Caco-2 (cell line): ENCODE results near the gene CCNI. TPM values are rescaled to one million over a fixed set of nuclear protein-coding genes. Genes with fewer than 3 reads are reported as not detected.

ENCODE experiments used
- BruUV-seq: library from RNA; stranded (reverse); fragments of 400-500 nt; replicated peaks from 2 replicates; lab custom pipeline; 2021; lab: Mats Ljungman, UMichigan
- CTCF ChIA-PET: fragments of 300-600 bp; sonication (Branson Sonifier 250); formaldehyde crosslinking; loops from one replicate; lab custom pipeline; 2022; ENCODE audit warnings: antibody characterized with exemption; lab: Charles Lee
- POLR2A ChIA-PET: fragments of 300-600 bp; sonication (Branson Sonifier 250); formaldehyde crosslinking; loops from one replicate; lab custom pipeline; 2022; ENCODE audit warnings: antibody characterized with exemption; lab: Charles Lee
- DNase-seq, 2 experiments: peaks; one replicate each; pipeline versions ENCODE4 v3.0.0 to v3.0.0-alpha.2; 2020 to 2022
- H3K27me3 ChIP-seq: replicated peaks from 2 replicates; pipeline ENCODE4 v1.6.0; 2011; ENCODE audit warnings: low read length; ENCODE audit not compliant: control insufficient read depth, insufficient read depth
- H3K36me3 ChIP-seq: 2 replicates; pipeline ENCODE4 v1.5.1; 2011; ENCODE audit warnings: low read length; ENCODE audit not compliant: control insufficient read depth, insufficient read depth
- H3K4me1 ChIP-seq: fragments of 250-450 bp; sonication (Bioruptor Pico); 2 replicates; pipeline ENCODE4 v1.5.1; 2020; ENCODE audit warnings: mild to moderate bottlenecking
- H3K4me3 ChIP-seq: 2 replicates; pipeline ENCODE4 v1.5.1; 2011; ENCODE audit warnings: low read depth, mild to moderate bottlenecking, control low read depth, low read length
- H3K9me3 ChIP-seq: fragments of 250-450 bp; sonication (Bioruptor Pico); 2 replicates; pipeline ENCODE4 v1.5.1; 2020; ENCODE audit warnings: mild to moderate bottlenecking, moderate library complexity
- H3K27ac Mint-ChIP-seq: one replicate; pipeline ENCODE4 v1.8.0; 2022; ENCODE audit warnings: mixed read lengths; ENCODE audit not compliant: unreplicated experiment
- H3K27me3 Mint-ChIP-seq: one replicate; pipeline ENCODE4 v1.8.0; 2022; ENCODE audit warnings: mixed read lengths; ENCODE audit not compliant: insufficient read depth, unreplicated experiment
- H3K36me3 Mint-ChIP-seq: one replicate; pipeline ENCODE4 v1.8.0; 2022; ENCODE audit warnings: mild to moderate bottlenecking, mixed read lengths; ENCODE audit not compliant: insufficient read depth, unreplicated experiment
- H3K4me1 Mint-ChIP-seq: one replicate; pipeline ENCODE4 v1.8.0; 2022; ENCODE audit warnings: low read depth, mixed read lengths; ENCODE audit not compliant: unreplicated experiment
- H3K4me3 Mint-ChIP-seq: one replicate; pipeline ENCODE4 v1.8.0; 2022; ENCODE audit warnings: mild to moderate bottlenecking, moderate library complexity, mixed read lengths; ENCODE audit not compliant: unreplicated experiment
- H3K9me3 Mint-ChIP-seq: one replicate; pipeline ENCODE4 v1.8.0; 2022; ENCODE audit warnings: mixed read lengths; ENCODE audit not compliant: unreplicated experiment
- CTCF ChIP-seq, 2 experiments: fragments of 200-600 bp in 1 of 2; IDR thresholded peaks; 1 replicate in 1 of 2; 2 replicates in 1 of 2; pipeline versions ENCODE4 v1.5.1 to v1.8.0; 2011 to 2022; ENCODE audit warnings: antibody characterized with exemption in 1 of 2, control low read depth in 1 of 2, inconsistent platforms in 1 of 2, low read depth in 1 of 2, low read length in 1 of 2, mild to moderate bottlenecking in 1 of 2, moderate library complexity in 1 of 2; ENCODE audit not compliant: insufficient read depth in 1 of 2, severe bottlenecking in 1 of 2, unreplicated experiment in 1 of 2
- intact Hi-C: fragments of 100-400 bp; cut with micrococcal nuclease; formaldehyde crosslinking; loops from one replicate; pipeline ENCODE4 v1.10.0; 2022; ENCODE audit not compliant: unreplicated experiment
- total RNA-seq: library from RNA; stranded (reverse); gene quantifications from 2 replicates; pipeline ENCODE4 v1.2.3, GENCODE V29; 2022

The CCNI gene
- total RNA-seq, 1 experiment from 2014 or later = 164 TPM

DNA sequence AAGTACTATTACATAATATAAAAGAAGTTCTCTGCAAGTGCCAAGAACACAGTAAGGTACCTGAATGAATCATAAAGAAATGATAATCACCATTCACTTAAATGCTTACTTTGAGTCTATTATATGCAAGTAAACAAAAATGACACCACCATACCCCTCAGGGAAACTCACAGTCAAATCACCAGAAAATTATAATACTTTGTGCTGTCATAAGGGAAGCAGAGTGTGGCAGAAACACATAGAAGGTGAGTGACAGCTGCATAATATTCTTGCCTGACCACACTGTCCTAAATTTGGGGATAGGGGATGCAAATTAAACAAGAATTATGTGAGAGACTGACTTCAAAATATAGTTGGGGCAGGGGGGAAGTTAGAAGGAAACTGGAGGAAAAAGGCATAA lies 12.9 kb downstream of the CCNI start:
- peaks cover 30% of the 10 kb centered on the region for H3K36me3 Mint-ChIP-seq
- Histone ChIP-seq H3K4me3 (no peak overlapping the region), H3K9me3 (no peaks in the 10 kb centered on the region), H3K36me3 (no peaks in the 10 kb centered on the region; the same call in 1 of the 2 replicates), H3K27me3 (no peaks in the 10 kb centered on the region), H3K4me1 (no peaks in the 10 kb centered on the region)
- no peaks in the 10 kb centered on the region for H3K9me3 Mint-ChIP-seq
- no peak overlapping the region for H3K27ac Mint-ChIP-seq
- intact Hi-C loops = no loop called here
- no peak overlapping the region for H3K4me3 Mint-ChIP-seq
- CTCF ChIA-PET = no interaction called here
- no peak for TF ChIP-seq CTCF (IDR thresholded peaks at IDR 0.05; ENCODE audit: insufficient read depth in 1 of 2, low read depth in 1 of 2, low read length in 1 of 2, severe bottlenecking in 1 of 2, unreplicated experiment in 1 of 2)
- DNase-seq = no peak
- H3K27me3 Mint-ChIP-seq = no peaks in the 10 kb centered on the region
- POLR2A ChIA-PET = no interaction called here
- BruUV-seq = TSS peak; percentile 10
- no peaks in the 10 kb centered on the region for H3K4me1 Mint-ChIP-seq

DNA sequence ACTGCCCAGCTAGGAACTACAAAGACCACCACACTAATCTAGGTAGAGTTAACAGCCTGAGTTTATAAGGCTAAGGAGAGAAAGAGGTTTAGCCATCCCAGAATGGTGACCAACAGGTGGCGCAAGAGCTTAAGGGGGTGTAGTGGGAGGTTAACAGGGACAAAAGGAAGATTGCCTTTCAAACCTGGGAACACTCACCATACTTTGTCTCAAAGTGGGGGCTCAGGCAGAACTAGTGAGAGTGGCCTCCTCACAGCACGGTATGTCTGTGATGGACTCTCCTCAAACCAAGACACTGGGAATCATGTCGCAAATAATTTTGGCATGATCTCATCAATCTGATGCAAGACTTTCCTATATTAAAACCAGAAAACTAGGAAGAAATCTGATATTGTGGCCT lies 23.4 kb downstream of the CCNI start:
- no peak overlapping the region for H3K4me3 ChIP-seq
- DNase-seq = peak; percentile 61 to 70
- H3K4me1 Mint-ChIP-seq = no peaks in the 10 kb centered on the region
- H3K9me3 Mint-ChIP-seq = no peaks in the 10 kb centered on the region
- no peaks in the 10 kb centered on the region for H3K4me1 ChIP-seq
- peak overlapping the region; percentile 32 for H3K27ac Mint-ChIP-seq
- H3K4me3 Mint-ChIP-seq = no peak overlapping the region
- TF ChIP-seq CTCF (IDR thresholded peaks at IDR 0.05; ENCODE audit: insufficient read depth in 1 of 2, low read depth in 1 of 2, low read length in 1 of 2, severe bottlenecking in 1 of 2, unreplicated experiment in 1 of 2) = peak; percentile 49 to 77
- H3K27me3 Mint-ChIP-seq = no peaks in the 10 kb centered on the region
- POLR2A ChIA-PET = no interaction called here
- no peaks in the 10 kb centered on the region for H3K27me3 ChIP-seq
- H3K36me3 Mint-ChIP-seq = peaks cover 52% of the 10 kb centered on the region
- CTCF ChIA-PET = interaction anchor here (0.7 to 1.8 kb wide), 3 partner anchors 9 to 151 kb away, joined by 3 to 13 read pairs (median 3); no protein-coding TSS in a partner anchor
- BruUV-seq = no TSS peak
- H3K36me3 ChIP-seq = peaks cover 2% of the 10 kb centered on the region
- no peaks in the 10 kb centered on the region for H3K9me3 ChIP-seq
- intact Hi-C loops = loop anchor here (1.0 to 5.0 kb wide), 2 partner anchors 105 to 151 kb away; partner anchors contain the start of gene CCNG2

DNA sequence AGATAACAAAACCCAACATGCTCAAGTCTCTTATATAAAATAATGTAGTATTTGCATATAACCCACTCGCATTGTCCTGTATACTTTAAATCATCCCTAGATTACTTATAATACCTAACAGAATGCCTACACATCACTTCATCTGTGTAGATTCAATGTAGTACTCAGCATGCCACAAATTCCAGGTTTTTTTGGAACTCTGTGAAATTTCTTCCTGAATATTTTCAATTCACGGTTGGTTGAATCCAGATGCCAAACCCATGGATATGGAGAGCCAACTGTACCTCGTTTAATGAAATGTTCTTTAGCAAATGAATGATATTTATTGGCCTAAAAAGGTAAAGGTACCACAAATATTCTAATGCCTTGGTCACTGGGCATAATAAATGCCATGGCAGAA lies 24.8 kb downstream of the CCNI start:
- intact Hi-C loops = loop anchor here (5.0 kb wide), 1 partner anchor 106 kb away; the partner anchor contains the start of gene CCNG2
- no peaks in the 10 kb centered on the region for H3K4me1 ChIP-seq
- Mint-ChIP-seq H3K9me3 (no peaks in the 10 kb centered on the region), H3K4me3 (no peak overlapping the region), H3K27ac (no peak overlapping the region), H3K27me3 (no peaks in the 10 kb centered on the region), H3K36me3 (peaks cover 66% of the 10 kb centered on the region), H3K4me1 (no peaks in the 10 kb centered on the region)
- ChIA-PET CTCF (no interaction called here), POLR2A (no interaction called here)
- H3K36me3 ChIP-seq = peaks cover 2% of the 10 kb centered on the region
- no peak for TF ChIP-seq CTCF (IDR thresholded peaks at IDR 0.05; ENCODE audit: insufficient read depth in 1 of 2, low read depth in 1 of 2, low read length in 1 of 2, severe bottlenecking in 1 of 2, unreplicated experiment in 1 of 2)
- H3K27me3 ChIP-seq = no peaks in the 10 kb centered on the region
- no peak for DNase-seq
- H3K9me3 ChIP-seq = no peaks in the 10 kb centered on the region
- BruUV-seq = no TSS peak
- no peak overlapping the region for H3K4me3 ChIP-seq
